ENCODE results near the gene SERINC3.

- TF ChIP-seq EZH2 (optimal IDR thresholded peaks at IDR 0.05; ENCODE audit: low read depth, low read length) = no peak
- no peak for TF ChIP-seq CTCF (IDR thresholded peaks at IDR 0.05; ENCODE audit: low read length)
- TF ChIP-seq EZH2phosphoT487 (IDR thresholded peaks at IDR 0.05; ENCODE audit: low read length) = no peak
These were observed 25.9 kb downstream of the SERINC3 start for GRCh38 chr20:44495802-44496481.

Data from MM.1S (cell line).